Head of caudate nucleus (tissue), 42 donors: ENCODE data around the gene HTN1.
"Not testable (repeated sequence)": the region's sequence is repeated elsewhere in the genome, so short reads cannot be mapped to it uniquely, and the experiment has no call there.

Source experiments
- DNase-seq, 42 donors: peaks; one replicate each; pipeline versions ENCODE4 v3.0.0 to v3.0.0-alpha.2; 2020 to 2021; ENCODE audit warnings: mixed read lengths in 7 of 42
- intact Hi-C: fragments of 100-400 bp; cut with DNase I; formaldehyde crosslinking; loops from one replicate; pipeline ENCODE4 v1.15.0; 2022

The HTN1 gene

DNA sequence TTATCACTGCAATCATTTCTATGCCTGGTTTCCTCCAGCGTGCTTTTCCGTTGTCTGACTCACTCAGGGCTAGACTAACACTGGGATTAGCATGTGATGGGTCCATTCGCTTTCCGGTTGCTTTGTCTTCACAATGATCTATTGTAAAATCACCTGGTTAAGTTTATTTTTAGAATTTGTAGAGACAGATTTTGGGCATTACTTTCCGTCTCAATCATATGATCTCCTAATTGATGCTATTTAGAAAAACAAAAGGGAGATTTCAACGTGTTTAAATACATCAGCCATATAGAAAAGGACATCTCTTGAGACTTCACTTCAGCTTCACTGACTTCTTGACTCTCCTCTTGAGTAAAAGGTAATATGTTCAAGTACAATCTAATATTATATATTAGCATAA lies at the start of gene HTN1:
Gene HTN1, plus strand, starts transcription at position 301 of the 400 bp plus-strand sequence. CDS start 2,639 bp downstream, outside the sequence.
- intact Hi-C loops, DNase-seq: not testable (repeated sequence)

DNA sequence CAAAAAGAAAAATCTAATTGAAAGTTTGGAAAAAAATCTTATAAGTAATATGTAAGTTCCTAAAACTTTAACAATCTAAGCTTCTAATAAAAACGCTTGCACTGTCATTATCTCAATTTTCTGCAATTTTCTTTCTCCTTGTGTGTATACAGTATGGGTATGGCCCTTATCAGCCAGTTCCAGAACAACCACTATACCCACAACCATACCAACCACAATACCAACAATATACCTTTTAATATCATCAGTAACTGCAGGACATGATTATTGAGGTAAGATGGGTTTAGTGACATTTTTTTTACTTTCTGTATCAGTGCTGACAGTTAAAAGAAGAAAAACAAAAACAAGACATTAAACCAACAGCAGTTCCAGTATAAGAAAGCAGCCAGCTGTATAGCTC lies 49.5 kb upstream of the HTN1 start:
- intact Hi-C loops = no loop called here
- no peak for DNase-seq

- no peak for DNase-seq
- intact Hi-C loops = no loop called here
These were observed 47.7 kb upstream of the HTN1 start for GRCh38 chr4:70002507-70002906.

DNA sequence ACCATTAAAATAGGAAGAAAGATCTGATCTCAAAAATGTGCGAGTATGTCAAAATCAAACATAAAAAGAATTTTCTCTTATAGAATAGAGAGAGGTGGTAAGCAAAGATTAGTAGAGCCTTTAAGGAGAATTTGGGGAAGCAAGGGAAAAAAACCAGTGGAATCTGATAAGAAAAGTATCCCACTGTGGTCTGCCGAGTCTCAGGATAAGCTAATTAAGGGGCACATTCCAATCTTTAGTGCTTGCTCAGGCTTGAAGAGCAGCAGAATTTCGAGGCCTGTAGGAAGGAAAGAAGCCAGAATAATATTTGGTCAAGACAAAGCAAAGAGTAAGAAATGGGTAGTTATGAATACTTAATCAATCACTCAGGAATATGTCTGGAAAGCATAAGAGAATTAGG lies 41.5 kb upstream of the HTN1 start:
- no peak for DNase-seq

DNA sequence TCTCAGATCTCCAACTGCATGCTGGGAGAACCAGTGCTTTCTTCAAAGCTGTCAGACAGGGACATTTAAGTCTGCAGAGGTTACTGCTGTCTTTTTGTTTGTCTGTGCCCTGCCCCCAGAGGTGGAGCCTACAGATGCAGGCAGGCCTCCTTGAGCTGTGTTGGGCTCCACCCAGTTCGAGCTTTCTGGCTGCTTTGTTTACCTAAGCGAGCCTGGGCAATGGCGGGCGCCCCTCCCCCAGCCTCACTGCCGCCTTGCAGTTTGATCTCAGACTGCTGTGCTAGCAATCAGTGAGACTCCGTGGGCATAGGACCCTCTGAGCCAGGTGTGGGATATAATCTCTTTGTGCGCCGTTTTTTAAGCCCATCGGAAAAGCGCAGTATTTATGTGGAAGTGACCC lies 31.2 kb upstream of the HTN1 start:
- DNase-seq, intact Hi-C loops: not testable (repeated sequence)

More for the DNA sequence above, 41.5 kb upstream of the HTN1 start:
- intact Hi-C loops = no loop called here

GRCh38 chr4:70023218-70023617 lies 27.0 kb upstream of the HTN1 start:
- intact Hi-C loops = no loop called here
- no peak for DNase-seq

DNA sequence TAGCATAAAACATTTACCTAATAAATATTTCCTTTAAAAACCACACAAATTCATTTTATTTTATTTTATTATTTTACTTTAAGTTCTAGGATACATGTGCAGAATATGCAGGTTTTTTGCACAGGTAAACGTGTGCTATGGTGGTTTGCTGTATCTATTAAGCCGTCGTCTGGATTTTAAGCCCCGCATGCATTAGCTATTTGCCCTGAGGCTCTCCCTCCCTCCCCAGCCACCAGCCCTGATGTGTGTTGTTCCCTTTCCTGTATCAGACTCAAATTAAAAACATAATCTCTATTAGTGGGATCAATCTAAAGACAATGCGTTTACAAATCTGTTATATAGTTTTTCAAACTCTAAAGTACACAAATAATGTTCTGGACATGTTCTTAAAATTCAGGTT lies 23.2 kb upstream of the HTN1 start:
- DNase-seq = no peak
- intact Hi-C loops = no loop called here

GRCh38 chr4:70028159-70028558 lies 22.1 kb upstream of the HTN1 start, which contains the start of gene HTN3:
Gene HTN3 (plus strand): TSS chr4:70028459. CDS start chr4:70030741, 2,282 bp downstream.
- intact Hi-C loops, DNase-seq: not testable (repeated sequence)

DNA sequence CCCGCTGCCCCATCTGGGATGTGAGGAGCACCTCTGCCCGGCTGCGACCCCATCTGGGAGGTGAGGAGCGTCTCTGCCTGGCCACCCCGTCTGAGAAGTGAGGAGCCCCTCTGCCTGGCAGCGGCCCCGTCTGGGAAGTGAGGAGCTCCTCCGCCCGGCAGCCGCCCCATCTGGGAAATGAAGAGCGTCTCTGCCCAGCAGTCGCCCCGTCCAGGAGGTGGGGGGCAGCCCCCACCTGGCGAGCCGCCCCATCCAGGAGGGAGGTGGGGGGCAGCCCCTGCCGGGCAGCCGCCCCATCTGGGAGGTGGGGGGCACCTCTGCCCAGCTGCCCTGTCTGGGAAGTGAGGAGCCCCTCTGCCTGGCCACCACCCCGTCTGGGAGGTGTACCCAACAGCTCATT lies 12.7 kb upstream of the HTN1 start:
- intact Hi-C loops, DNase-seq: not testable (repeated sequence)

GRCh38 chr4:70039928-70040327 lies 10.3 kb upstream of the HTN1 start:
- intact Hi-C loops = not testable (repeated sequence)

DNA sequence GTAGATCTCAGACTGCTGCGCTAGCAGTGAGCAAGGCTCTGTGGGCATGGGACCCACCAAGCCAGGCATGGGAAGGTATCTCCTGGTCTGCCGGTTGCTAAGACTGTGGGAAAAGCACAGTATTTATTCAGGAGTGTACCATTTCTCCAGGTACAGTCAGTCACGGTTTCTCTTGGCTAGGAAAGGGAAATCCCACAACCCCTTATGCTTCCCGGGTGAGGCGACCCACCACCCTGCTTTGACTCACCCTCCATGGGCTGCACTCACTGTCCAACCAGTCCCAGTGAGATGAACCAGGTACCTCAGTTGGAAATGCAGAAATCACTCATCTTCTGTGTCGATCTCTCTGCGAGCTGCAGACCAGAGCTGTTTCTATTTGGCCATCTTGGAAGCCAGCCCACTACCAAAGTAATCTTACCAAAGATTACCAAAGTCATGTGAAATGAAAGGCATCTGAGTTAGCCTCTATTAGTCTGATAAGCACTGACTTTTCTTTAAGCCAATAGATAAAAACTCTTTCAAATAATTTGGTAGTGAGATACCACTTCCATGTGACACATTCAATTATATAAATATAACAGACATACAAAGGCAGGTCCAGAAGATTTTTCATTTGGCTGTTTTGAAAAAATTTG lies 8.5 kb upstream of the HTN1 start:
- intact Hi-C loops = no loop called here
- no peak for DNase-seq

More at GRCh38 chr4:70039928-70040327, 10.3 kb upstream of the HTN1 start:
- not testable (repeated sequence) for DNase-seq

DNA sequence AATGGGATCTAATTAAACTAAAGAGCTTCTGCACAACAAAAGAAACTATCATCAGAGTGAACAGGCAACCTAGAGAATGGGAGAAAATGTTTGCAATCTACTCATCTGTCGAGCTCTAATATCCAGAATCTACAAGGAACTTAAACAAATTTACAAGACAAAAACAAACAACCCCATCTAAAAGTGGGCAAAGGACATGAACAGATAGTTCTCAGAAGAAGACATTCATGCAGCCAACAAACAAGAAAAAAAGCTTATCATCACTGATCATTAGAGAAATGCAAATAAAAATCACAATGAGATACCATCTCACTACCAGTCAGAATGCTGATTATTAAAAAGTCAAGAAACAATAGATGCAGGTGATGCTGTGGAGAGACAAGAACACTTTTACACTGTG lies 6.3 kb downstream of the HTN1 start:
- DNase-seq, intact Hi-C loops: not testable (repeated sequence)

- intact Hi-C loops = no loop called here
- DNase-seq = no peak
These were observed 7.4 kb downstream of the HTN1 start for GRCh38 chr4:70057651-70058050.

DNA sequence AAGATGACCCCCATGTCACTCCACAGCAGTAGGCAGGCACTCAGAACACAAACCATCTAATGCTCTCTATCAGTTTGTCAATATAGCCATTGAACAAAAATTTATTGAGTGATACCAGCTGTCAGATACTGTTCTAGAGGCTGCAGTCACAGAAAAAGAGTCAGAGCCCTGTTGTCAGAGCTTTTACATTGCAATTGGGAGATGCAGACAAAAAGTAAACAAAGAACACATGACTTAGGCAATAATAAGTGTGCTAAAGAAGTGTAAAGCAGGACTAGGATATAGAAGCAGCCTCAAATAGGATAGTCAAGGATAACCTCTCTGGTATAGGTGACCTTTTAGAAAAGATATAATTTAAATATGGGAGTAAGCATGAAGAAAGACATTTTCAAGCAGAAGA lies 8.9 kb downstream of the HTN1 start:
- no peak for DNase-seq
- intact Hi-C loops = no loop called here

- intact Hi-C loops = no loop called here
These were observed 11.8 kb downstream of the HTN1 start for GRCh38 chr4:70062000-70062399.

DNA sequence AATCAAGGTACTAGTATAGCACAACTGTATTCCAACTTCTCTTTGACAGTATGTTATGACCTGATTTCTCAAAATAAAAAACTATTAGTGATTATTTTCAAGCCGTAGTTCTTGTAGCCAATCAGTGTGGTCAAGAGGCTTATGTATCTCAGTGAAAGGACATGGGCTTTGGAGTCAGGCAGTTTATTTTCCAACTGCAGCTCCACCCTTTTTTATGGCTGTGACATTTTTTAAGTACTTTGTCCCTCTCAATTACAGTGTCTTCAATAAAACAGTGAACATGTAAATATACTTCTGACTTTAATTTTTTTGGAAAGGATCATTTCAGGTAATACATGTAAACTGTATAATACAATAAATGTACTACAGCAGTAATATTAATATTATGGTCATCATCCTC lies 30.0 kb downstream of the HTN1 start:
- intact Hi-C loops = no loop called here
- no peak for DNase-seq

More at GRCh38 chr4:70062000-70062399, 11.8 kb downstream of the HTN1 start:
- DNase-seq = no peak

DNA sequence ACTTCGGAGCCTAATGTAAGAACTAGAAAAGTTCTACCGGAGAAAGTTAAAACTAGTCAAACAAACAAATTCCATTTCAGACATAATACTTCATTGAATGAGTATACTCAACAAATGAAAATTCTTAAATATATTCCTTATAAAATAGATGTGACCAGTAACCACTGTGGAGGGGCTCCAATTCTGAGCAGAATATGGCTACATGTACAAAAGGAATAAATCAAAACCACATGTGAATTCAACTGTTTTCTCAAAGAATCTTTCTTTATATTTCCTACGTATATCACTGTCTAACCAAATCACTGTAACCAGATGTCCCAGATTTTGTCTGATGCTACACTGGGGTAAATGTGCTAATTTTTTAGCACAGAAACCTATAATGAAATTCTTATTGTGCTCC lies 49.0 kb downstream of the HTN1 start:
- no peak for DNase-seq
- intact Hi-C loops = no loop called here
